WERI-Rb-1 (cell line): ENCODE results near the gene ETHE1.

Experiments
- DNase-seq: peaks from one replicate; pipeline ENCODE4 v3.0.0-alpha.2; 2020
- H3K27ac ChIP-seq: fragments of 250-450 bp; sonication (Bioruptor Pico); 2 replicates; pipeline ENCODE4 v1.5.1; 2020; ENCODE audit warnings: mild to moderate bottlenecking, moderate library complexity
- H3K27me3 ChIP-seq: fragments of 250-450 bp; sonication (Bioruptor Pico); 2 replicates; pipeline ENCODE4 v1.5.1; 2021; ENCODE audit warnings: mild to moderate bottlenecking, low read depth, moderate library complexity; ENCODE audit not compliant: insufficient read depth, severe bottlenecking
- H3K36me3 ChIP-seq: fragments of 250-450 bp; sonication (Bioruptor Pico); 2 replicates; pipeline ENCODE4 v1.5.1; 2020; ENCODE audit warnings: mild to moderate bottlenecking, moderate library complexity
- H3K4me3 ChIP-seq: 2 replicates; pipeline ENCODE4 v1.5.1; 2011; ENCODE audit warnings: low read depth, mild to moderate bottlenecking, control low read depth, low read length
- H3K9me3 ChIP-seq: fragments of 250-450 bp; sonication (Bioruptor Pico); 2 replicates; pipeline ENCODE4 v1.5.1; 2021; ENCODE audit warnings: mild to moderate bottlenecking, moderate library complexity; ENCODE audit not compliant: severe bottlenecking
- CTCF ChIP-seq: IDR thresholded peaks from 2 replicates; pipeline ENCODE4 v1.5.1; 2011; ENCODE audit warnings: low read depth, mild to moderate bottlenecking, control low read depth, inconsistent platforms, low read length

The ETHE1 gene

GRCh38 chr19:43538922-43539321 lies 11.9 kb upstream of the ETHE1 start:
- TF ChIP-seq CTCF = no peak
- H3K36me3 ChIP-seq = peaks cover 60% of the 10 kb centered on the region
- no peak overlapping the region for H3K4me3 ChIP-seq
- H3K27ac ChIP-seq = no peak overlapping the region
- H3K9me3 ChIP-seq = peaks cover 8% of the 10 kb centered on the region
- no peaks in the 10 kb centered on the region for H3K27me3 ChIP-seq
- DNase-seq = no peak

- peaks cover 25% of the 10 kb centered on the region for H3K36me3 ChIP-seq
- DNase-seq = peak; percentile 81
- H3K27me3 ChIP-seq = no peaks in the 10 kb centered on the region
- H3K27ac ChIP-seq = peak overlapping the region; percentile 33; the same call in 1 of the 2 replicates
- H3K9me3 ChIP-seq = peaks cover 8% of the 10 kb centered on the region
- peak; percentile 79 for TF ChIP-seq CTCF
- H3K4me3 ChIP-seq = no peak overlapping the region
Measured at GRCh38 chr19:43534816-43535761, 8.1 kb upstream of the ETHE1 start.

GRCh38 chr19:43534305-43534815 lies 7.4 kb upstream of the ETHE1 start:
- Histone ChIP-seq H3K36me3 (peaks cover 20% of the 10 kb centered on the region), H3K9me3 (peaks cover 5% of the 10 kb centered on the region), H3K4me3 (no peak overlapping the region), H3K27me3 (no peaks in the 10 kb centered on the region), H3K27ac (peak overlapping the region; percentile 33; the same call in 1 of the 2 replicates)
- no peak for TF ChIP-seq CTCF
- DNase-seq = no peak

GRCh38 chr19:43533546-43534304 lies 6.7 kb upstream of the ETHE1 start:
- Histone ChIP-seq H3K27me3 (no peaks in the 10 kb centered on the region), H3K9me3 (no peaks in the 10 kb centered on the region), H3K27ac (peak overlapping the region; percentile 78), H3K4me3 (peak overlapping the region; percentile 77), H3K36me3 (peaks cover 14% of the 10 kb centered on the region)
- DNase-seq = peak; percentile 99
- no peak for TF ChIP-seq CTCF

GRCh38 chr19:43532962-43533545 lies 6.1 kb upstream of the ETHE1 start, which contains the start of gene ZNF575:
TSS of gene ZNF575 (plus strand) at chr19:43533188. CDS start at chr19:43534423, 1,235 bp downstream.
- no peaks in the 10 kb centered on the region for H3K27me3 ChIP-seq
- peak within 1 kb of the TSS; percentile 77 for H3K4me3 ChIP-seq
- peak; percentile 97 for DNase-seq
- H3K27ac ChIP-seq = peak within 1 kb of the TSS; percentile 78
- H3K36me3 ChIP-seq = peaks cover 7% of the 10 kb centered on the region
- no peak for TF ChIP-seq CTCF
- no peaks in the 10 kb centered on the region for H3K9me3 ChIP-seq
